Mammary epithelial cell (primary cell): ENCODE results near the gene MARK1.

Experiments used
- CTCF ChIP-seq, 2 donors: IDR thresholded peaks in 1 of 2; conservative IDR thresholded peaks in 1 of 2; 2 replicates each; pipeline ENCODE4 v1.5.1; 2011 to 2012; ENCODE audit warnings: inconsistent platforms in 2 of 2, low read length in 2 of 2, mild to moderate bottlenecking in 2 of 2, control low read depth in 1 of 2, low read depth in 1 of 2; ENCODE audit not compliant: insufficient read depth in 1 of 2; ENCODE audit errors: extremely low read depth in 1 of 2
- EZH2 ChIP-seq: IDR thresholded peaks from 2 replicates; pipeline ENCODE4 v1.6.1; 2012; ENCODE audit warnings: low read length, inconsistent platforms, borderline replicate concordance

DNA sequence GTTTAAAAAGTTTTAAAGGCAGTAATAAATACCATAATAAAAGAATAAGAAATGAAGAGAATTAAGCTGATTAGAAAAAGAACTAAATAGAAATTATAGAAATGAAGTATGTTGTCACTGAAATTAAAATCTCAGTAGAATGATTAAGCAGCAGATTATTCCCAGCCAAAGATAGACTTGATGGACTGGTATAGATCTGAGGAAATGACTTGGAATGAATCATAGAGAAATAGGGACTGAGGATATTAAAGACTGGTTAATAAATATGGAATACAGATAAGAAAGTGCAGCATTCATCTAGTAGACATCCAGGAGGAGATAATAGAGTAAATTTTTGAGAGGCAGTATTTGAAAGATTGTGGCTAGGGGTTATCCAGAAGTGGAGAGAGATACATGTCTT lies 28.7 kb downstream of the MARK1 start:
- no peak for TF ChIP-seq CTCF (conservative IDR thresholded peaks at IDR 0.05 in 1 of 2, IDR thresholded peaks at IDR 0.05 in 1 of 2; ENCODE audit: extremely low read depth in 1 of 2, insufficient read depth in 1 of 2, low read depth in 1 of 2, low read length in 2 of 2)
- no peak for TF ChIP-seq EZH2
